Cardiac muscle cell (in vitro differentiated cells and primary cell): ENCODE results near the gene POLDIP2. TPM values are rescaled to one million over a fixed set of nuclear protein-coding genes. Genes with fewer than 3 reads are reported as not detected.

Experiments used
- DNase-seq, 2 donors: peaks; one replicate each; pipeline versions ENCODE4 v3.0.0 to v3.0.0-alpha.2; 2010 to 2017; ENCODE audit warnings: low read depth in 1 of 2, low spot score in 1 of 2
- H3K27ac ChIP-seq: fragments of 200-600 bp; sonication (generic); 2 replicates; pipeline ENCODE4 v1.5.1; 2016
- H3K27me3 ChIP-seq: fragments of 200-600 bp; sonication (generic); 2 replicates; pipeline ENCODE4 v1.6.0; 2016; ENCODE audit warnings: control low read depth
- H3K36me3 ChIP-seq: fragments of 200-600 bp; sonication (generic); 2 replicates; pipeline ENCODE4 v1.5.1; 2016; ENCODE audit warnings: control low read depth
- H3K4me1 ChIP-seq: fragments of 200-600 bp; sonication (generic); 2 replicates; pipeline ENCODE4 v1.8.1; 2017; ENCODE audit warnings: low read depth, mild to moderate bottlenecking, mixed run types
- H3K4me3 ChIP-seq: fragments of 200-600 bp; sonication (generic); 2 replicates; pipeline ENCODE4 v1.5.1; 2016; ENCODE audit warnings: mild to moderate bottlenecking
- H3K9me3 ChIP-seq: fragments of 200-600 bp; sonication (generic); 2 replicates; pipeline ENCODE4 v1.5.1; 2017; ENCODE audit warnings: low read depth, mild to moderate bottlenecking, control low read depth
- CTCF ChIP-seq: IDR thresholded peaks from 2 replicates; pipeline ENCODE4 v1.5.1; 2012; ENCODE audit warnings: low read depth, mild to moderate bottlenecking, low read length
- polyA plus RNA-seq: library from polyadenylated mRNA; unstranded; fragments of >200 nt; fragmentation: Nextera tagmentation; extraction: Ambion mirVana; gene quantifications from 2 replicates; pipeline ENCODE4 v1.2.1, GENCODE V29; 2016
- total RNA-seq: library from RNA; depleted of rRNA; stranded (reverse); fragments of >200 nt; gene quantifications from 2 replicates; pipeline ENCODE4 v1.2.3, GENCODE V29; 2016

The POLDIP2 gene
- total and polyA plus RNA-seq, 2 experiments from 2014 or later, result 124 to 147 TPM

GRCh38 chr17:28327031-28327607 is 30.2 kb downstream of the POLDIP2 start:
- no peak for TF ChIP-seq CTCF
- Histone ChIP-seq H3K27me3 (no peaks in the 10 kb centered on the region), H3K36me3 (peaks cover 13% of the 10 kb centered on the region), H3K9me3 (no peaks in the 10 kb centered on the region), H3K4me1 (no peaks in the 10 kb centered on the region), H3K27ac (no peak overlapping the region), H3K4me3 (no peak overlapping the region)
- no peak for DNase-seq

GRCh38 chr17:28326114-28326513 is 31.2 kb downstream of the POLDIP2 start:
- no peaks in the 10 kb centered on the region for H3K9me3 ChIP-seq
- TF ChIP-seq CTCF, result no peak
- no peak overlapping the region for H3K4me3 ChIP-seq
- no peak for DNase-seq
- no peak overlapping the region for H3K27ac ChIP-seq
- H3K4me1 ChIP-seq, result no peaks in the 10 kb centered on the region
- peaks cover 13% of the 10 kb centered on the region for H3K36me3 ChIP-seq
- no peaks in the 10 kb centered on the region for H3K27me3 ChIP-seq

GRCh38 chr17:28325211-28325610 is 32.1 kb downstream of the POLDIP2 start:
- peaks cover 13% of the 10 kb centered on the region for H3K36me3 ChIP-seq
- no peak for TF ChIP-seq CTCF
- H3K27me3 ChIP-seq, result no peaks in the 10 kb centered on the region
- no peak overlapping the region for H3K4me3 ChIP-seq
- no peak overlapping the region for H3K27ac ChIP-seq
- no peak for DNase-seq
- H3K4me1 ChIP-seq, result peaks cover 3% of the 10 kb centered on the region
- H3K9me3 ChIP-seq, result no peaks in the 10 kb centered on the region

DNA sequence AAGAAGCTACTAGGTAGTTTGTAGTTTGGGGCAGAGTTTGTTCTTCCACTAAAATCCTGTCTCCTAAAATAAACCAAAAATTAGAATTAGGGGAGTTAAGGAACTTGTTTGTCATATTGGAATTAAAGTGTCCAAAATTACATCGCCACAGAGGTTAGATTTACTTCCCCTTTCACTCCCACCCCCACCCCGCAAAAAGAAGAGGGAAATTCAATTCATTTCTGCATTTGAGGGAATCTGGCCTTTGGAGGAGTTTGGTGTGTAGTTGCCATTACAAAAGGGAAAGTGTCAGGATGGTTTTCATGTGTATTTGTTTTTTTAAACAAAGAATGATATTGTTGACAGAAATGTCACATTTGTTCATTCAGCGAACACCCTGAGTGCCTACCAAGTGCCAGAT is 32.5 kb downstream of the POLDIP2 start:
- Histone ChIP-seq H3K27ac (no peak overlapping the region), H3K9me3 (no peaks in the 10 kb centered on the region), H3K27me3 (no peaks in the 10 kb centered on the region), H3K4me3 (no peak overlapping the region), H3K36me3 (peaks cover 13% of the 10 kb centered on the region), H3K4me1 (peaks cover 7% of the 10 kb centered on the region)
- no peak for DNase-seq
- no peak for TF ChIP-seq CTCF

GRCh38 chr17:28324267-28324745 is 33.0 kb downstream of the POLDIP2 start:
- DNase-seq, result no peak
- Histone ChIP-seq H3K4me3 (no peak overlapping the region), H3K27me3 (no peaks in the 10 kb centered on the region), H3K27ac (no peak overlapping the region), H3K4me1 (peaks cover 9% of the 10 kb centered on the region), H3K9me3 (no peaks in the 10 kb centered on the region), H3K36me3 (peaks cover 13% of the 10 kb centered on the region)
- no peak for TF ChIP-seq CTCF
